ENCODE results near the gene RNF144B. TPM values are rescaled to one million over a fixed set of nuclear protein-coding genes. Genes with fewer than 3 reads are reported as not detected.

RNF144B gene
- total and polyA plus RNA-seq, 10 of the 15 experiments (the other 5 are each of a cell fraction or from before 2014, with no cell fraction given), result 0.03 to 0.18 (median 0.14) TPM

- ChIA-PET RAD21 (ENCODE audit: unreplicated experiment) (interaction anchor here (1.1 kb wide), 1 partner anchor 27 kb away, joined by 3 read pairs; no protein-coding TSS in a partner anchor), POLR2A (no interaction called here), SMC1A (ENCODE audit: uncharacterized antibody, unreplicated experiment) (no interaction called here), CTCF (no interaction called here)
- no peaks in the 10 kb centered on the region for H3K27me3 ChIP-seq (replicated peaks in 1 of 2; ENCODE audit: control insufficient read depth in 2 of 2, insufficient read depth in 2 of 2, low read length in 1 of 2)
- 17% methylated on average over 2 of the region's 2 CpGs for WGBS (ENCODE audit: insufficient coverage, insufficient replicate concordance, low lambda C conversion rate, missing lambda C conversion rate)
- DNase-seq (ENCODE audit: low read depth, low spot score) (no peak), ATAC-seq (no peak), FAIRE-seq (no peak)
- no peaks in the 10 kb centered on the region for H3K9me3 ChIP-seq (replicated peaks; ENCODE audit: control insufficient read depth, insufficient read depth, low read length)
- no peak overlapping the region for H3K9ac ChIP-seq (ENCODE audit: control insufficient read depth, insufficient read depth, low read length)
- H2AFZ ChIP-seq (ENCODE audit: control insufficient read depth, low read depth, low read length), result no peak overlapping the region
- H3K27ac ChIP-seq (ENCODE audit: control insufficient read depth, insufficient read depth), result no peak overlapping the region
- in situ Hi-C loops (cut with MboI) (no loop called here), intact Hi-C loops (cut with micrococcal nuclease; ENCODE audit: unreplicated experiment) (no loop called here)
- TF ChIP-seq BHLHE40 (IDR thresholded peaks at IDR 0.05; ENCODE audit: borderline replicate concordance in 1 of 2, low read depth in 2 of 2, low read length in 1 of 2), result no peak
- TF ChIP-seq NFYA (IDR thresholded peaks at IDR 0.05; ENCODE audit: borderline replicate concordance, low read depth, low read length), result no peak
- no peak for TF ChIP-seq RELA (IDR thresholded peaks at IDR 0.05; ENCODE audit: borderline replicate concordance, partially characterized antibody)
- no peak for TF ChIP-seq PKNOX1 (IDR thresholded peaks at IDR 0.05)
- no peak for TF ChIP-seq SKIL (IDR thresholded peaks at IDR 0.05; ENCODE audit: low read depth, poor library complexity, severe bottlenecking)
- TF ChIP-seq POLR2AphosphoS5 (IDR thresholded peaks at IDR 0.05; ENCODE audit: low read length), result no peak
- TF ChIP-seq CBX3 (IDR thresholded peaks at IDR 0.05; ENCODE audit: borderline replicate concordance, low read depth), result no peak
- no peak for TF ChIP-seq HDGF (IDR thresholded peaks at IDR 0.05)
- TF ChIP-seq ATF2 (IDR thresholded peaks at IDR 0.05; ENCODE audit: low read length), result no peak
- no peak for TF ChIP-seq E2F8 (IDR thresholded peaks at IDR 0.05; ENCODE audit: low read depth, partially characterized antibody)
- no peaks in the 10 kb centered on the region for H4K20me1 ChIP-seq (ENCODE audit: control insufficient read depth, insufficient read depth)
- H3K4me1 ChIP-seq (ENCODE audit: control insufficient read depth, insufficient read depth, low read length), result no peaks in the 10 kb centered on the region
- no peaks in the 10 kb centered on the region for H3K36me3 ChIP-seq (ENCODE audit: control insufficient read depth in 2 of 2, insufficient read depth in 2 of 2, low read length in 1 of 2)
- H3K4me2 ChIP-seq (ENCODE audit: control insufficient read depth, insufficient read depth), result no peak overlapping the region
- BruUV-seq (replicated peaks), result no TSS peak
- H3K4me3 ChIP-seq, result no peak overlapping the region
- no peaks in the 10 kb centered on the region for H3K79me2 ChIP-seq (ENCODE audit: control insufficient read depth, insufficient read depth, low read length)
Observed at GRCh38 chr6:18427296-18427695, 40.1 kb downstream of the RNF144B start.
